GM12878 (cell line): ENCODE measurements around the gene ESRP2. TPM values are rescaled to one million over a fixed set of nuclear protein-coding genes. Genes with fewer than 3 reads are reported as not detected.

Experiments used
- ATAC-seq: fragments of 200-7000 bp; cut with Tn5 transposase; 3 replicates; pipeline ENCODE4 v1.9.1; 2020; ENCODE audit warnings: mild to moderate bottlenecking, moderate library complexity
- BruUV-seq: library from RNA; stranded (reverse); fragments of 400-500 nt; replicated peaks from 2 replicates; lab custom pipeline; 2021; lab: Mats Ljungman, UMichigan
- CTCF ChIA-PET: fragments of 300-600 bp; sonication (Branson Sonifier 250); formaldehyde crosslinking; extraction: SDS; loops from one replicate; lab custom pipeline; 2021; ENCODE audit warnings: inconsistent platforms; lab: Yijun Ruan, JAX
- POLR2A ChIA-PET: fragments of 350-600 bp; formaldehyde crosslinking; extraction: SDS; loops from one replicate; lab custom pipeline; 2021; ENCODE audit warnings: inconsistent platforms; lab: Charles Lee
- RAD21 ChIA-PET: fragments of 300-600 bp; sonication (Branson Sonifier 250); formaldehyde crosslinking; loops from one replicate; lab custom pipeline; 2023; ENCODE audit warnings: antibody characterized with exemption; ENCODE audit not compliant: unreplicated experiment; lab: Charles Lee
- SMC1A ChIA-PET: fragments of 300-600 bp; sonication (Branson Sonifier 250); formaldehyde crosslinking; loops from one replicate; lab custom pipeline; 2023; ENCODE audit not compliant: unreplicated experiment, uncharacterized antibody; lab: Charles Lee
- DNase-seq: peaks from one replicate; pipeline ENCODE4 v3.0.0-alpha.2; 2011; ENCODE audit warnings: low read depth, low spot score
- FAIRE-seq: peaks from 3 replicates; lab custom pipeline; 2011; peaks lifted over from hg19 to GRCh38; lab: Jason Lieb, UNC
- H2AFZ ChIP-seq: 2 replicates; pipeline ENCODE4 v1.6.0; 2011; ENCODE audit warnings: low read depth, low read length, control low read depth; ENCODE audit not compliant: control insufficient read depth
- H3K27ac ChIP-seq: 2 replicates; pipeline ENCODE4 v1.5.1; 2011; ENCODE audit warnings: control low read depth; ENCODE audit not compliant: control insufficient read depth, insufficient read depth
- H3K27me3 ChIP-seq, 2 experiments: replicated peaks in 1 of 2; 2 replicates each; pipeline versions ENCODE4 v1.6.0 to v1.6.1; 2011; ENCODE audit warnings: low read length in 1 of 2; ENCODE audit not compliant: control insufficient read depth in 2 of 2, insufficient read depth in 2 of 2
- H3K36me3 ChIP-seq, 2 experiments: 2 replicates each; pipeline ENCODE4 v1.5.1; 2011; ENCODE audit warnings: low read length in 1 of 2; ENCODE audit not compliant: control insufficient read depth in 2 of 2, insufficient read depth in 2 of 2
- H3K4me1 ChIP-seq: 2 replicates; pipeline ENCODE4 v1.6.1; 2011; ENCODE audit warnings: mild to moderate bottlenecking, low read length, moderate library complexity, mixed read lengths; ENCODE audit not compliant: control insufficient read depth, insufficient read depth
- H3K4me2 ChIP-seq: 2 replicates; pipeline ENCODE4 v1.6.0; 2011; ENCODE audit warnings: control low read depth; ENCODE audit not compliant: control insufficient read depth, insufficient read depth
- H3K4me3 ChIP-seq: fragments of 200-600 bp; sonication (generic); 2 replicates; pipeline ENCODE4 v1.5.1; 2016
- H3K79me2 ChIP-seq: 2 replicates; pipeline ENCODE4 v1.6.0; 2011; ENCODE audit warnings: low read length; ENCODE audit not compliant: control insufficient read depth, insufficient read depth
- H3K9ac ChIP-seq: 2 replicates; pipeline ENCODE4 v1.8.0; 2011; ENCODE audit warnings: low read length, control low read depth, mixed read lengths; ENCODE audit not compliant: control insufficient read depth, insufficient read depth
- H3K9me3 ChIP-seq: replicated peaks from 3 replicates; pipeline ENCODE4 v1.5.1; 2011; ENCODE audit warnings: mild to moderate bottlenecking, low read length; ENCODE audit not compliant: control insufficient read depth, insufficient read depth
- H4K20me1 ChIP-seq: 2 replicates; pipeline ENCODE4 v1.6.0; 2011; ENCODE audit not compliant: control insufficient read depth, insufficient read depth
- IKZF2 ChIP-seq, 2 experiments: fragments of 450-650 bp; IDR thresholded peaks; 2 replicates each; pipeline ENCODE4 v1.6.1; 2017; ENCODE audit warnings: mild to moderate bottlenecking in 2 of 2, moderate library complexity in 2 of 2
- MEF2B ChIP-seq: fragments of 450-650 bp; IDR thresholded peaks from 2 replicates; pipeline ENCODE4 v1.6.1; 2018; ENCODE audit warnings: mild to moderate bottlenecking, moderate library complexity; ENCODE audit not compliant: partially characterized antibody, poor library complexity, severe bottlenecking
- NBN ChIP-seq: fragments of 450-650 bp; IDR thresholded peaks from 2 replicates; pipeline ENCODE4 v1.6.1; 2016
- RB1 ChIP-seq: fragments of 450-650 bp; formaldehyde crosslinking; IDR thresholded peaks from 2 replicates; pipeline ENCODE4 v1.6.1; 2017; ENCODE audit warnings: mild to moderate bottlenecking, borderline replicate concordance
- YY1 ChIP-seq: IDR thresholded peaks from 2 replicates; pipeline ENCODE4 v1.6.1; 2011; ENCODE audit warnings: low read depth, mild to moderate bottlenecking, low read length
- ZNF592 ChIP-seq: fragments of 450-650 bp; IDR thresholded peaks from 2 replicates; pipeline ENCODE4 v1.6.1; 2017; ENCODE audit warnings: mild to moderate bottlenecking, moderate library complexity
- ZSCAN29 ChIP-seq: fragments of 450-650 bp; IDR thresholded peaks from 2 replicates; pipeline ENCODE4 v1.6.1; 2017; ENCODE audit warnings: mild to moderate bottlenecking, moderate library complexity
- WGBS: methylation state at CpG from one replicate; pipeline ENCODE4 v1.1.6; 2016; ENCODE audit warnings: low lambda C conversion rate; ENCODE audit not compliant: insufficient replicate concordance, insufficient coverage; ENCODE audit errors: missing lambda C conversion rate; 5-methylcytosine and 5-hydroxymethylcytosine counted together
- in situ Hi-C: fragments of 300-500 bp; cut with MboI; formaldehyde crosslinking; loops from 9 replicates; pipeline ENCODE4 v1.14.3; 2018; ENCODE audit warnings: mixed read lengths
- intact Hi-C: fragments of 100-400 bp; cut with micrococcal nuclease; formaldehyde crosslinking; loops from one replicate; pipeline ENCODE4 v1.14.2; 2022; ENCODE audit not compliant: unreplicated experiment
- polyA plus RNA-seq, 11 experiments: library from polyadenylated mRNA; depleted of rRNA in 4 of 11; unstranded in 6 of 11; stranded (reverse) in 5 of 11; fragments of >200 nt; fragmentation: Nextera tagmentation in 4 of 11; fragmentation: Illumina TruSeq in 1 of 11; extraction: Ambion mirVana in 4 of 11; extraction: Trizol in 1 of 11; gene quantifications; 1 replicate in 1 of 11; 2 replicates in 10 of 11; pipeline versions ENCODE4 v1.2.1 to v1.2.3, GENCODE V29; 2011 to 2016; ENCODE audit warnings: inconsistent platforms in 2 of 11, missing spikeins in 2 of 11, low read depth in 1 of 11
- total RNA-seq, 4 experiments: library from RNA; depleted of rRNA in 3 of 4; stranded (reverse); fragments of >200 nt in 3 of 4; fragmentation: Illumina TruSeq in 1 of 4; extraction: Trizol in 1 of 4; gene quantifications; 2 replicates each; pipeline versions ENCODE4 v1.2.1 to v1.2.3, GENCODE V29; 2013 to 2021

The ESRP2 gene
- total and polyA plus RNA-seq, 10 of the 15 experiments (the other 5 are each of a cell fraction or from before 2014, with no cell fraction given), result 0.04 to 0.64 (median 0.08) TPM; not detected in 3

DNA sequence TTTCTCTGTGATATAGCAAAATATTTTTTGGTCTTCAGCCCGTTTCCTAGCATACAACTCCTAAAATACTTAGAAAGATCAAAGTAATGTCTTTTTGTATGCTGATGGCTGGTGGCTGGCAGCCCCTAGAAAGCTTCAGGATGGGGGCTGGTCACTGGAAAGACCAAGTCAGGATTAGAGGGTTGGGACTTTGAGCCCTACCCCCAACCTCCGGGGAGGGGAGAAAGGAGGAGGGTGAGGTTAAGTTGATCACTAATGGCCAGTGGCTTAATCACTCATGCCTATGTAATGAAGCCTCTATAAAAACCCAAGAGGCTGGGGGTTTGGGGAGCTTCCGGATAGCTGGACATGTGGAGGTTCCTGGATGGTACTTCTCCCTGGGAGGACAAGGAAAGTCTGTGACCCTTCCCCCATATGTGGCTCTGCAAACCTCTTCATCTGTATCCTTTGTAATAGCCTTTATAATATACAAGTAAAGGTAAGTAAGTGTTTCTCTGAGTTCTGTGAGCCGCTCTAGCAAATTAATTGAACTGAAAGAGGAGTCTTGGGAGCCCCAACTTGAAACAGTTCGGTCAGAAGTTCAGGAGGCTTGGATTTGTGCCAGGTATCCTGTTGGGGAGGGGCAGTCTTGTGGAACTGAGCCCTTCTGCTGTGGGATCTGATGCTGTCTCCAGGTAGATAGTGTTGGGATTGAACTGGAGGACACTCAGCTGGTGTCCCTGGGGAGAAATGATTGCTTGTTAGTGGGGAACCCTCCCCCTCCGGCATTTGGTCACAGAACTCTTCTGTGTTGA, 31.9 kb upstream of the ESRP2 start:
- no peaks in the 10 kb centered on the region for H3K27me3 ChIP-seq
- intact Hi-C loops, result no loop called here
- 89% methylated on average over 6 of the region's 6 CpGs for WGBS
- H2AFZ ChIP-seq, result no peak overlapping the region
- peak overlapping the region; percentile 39 for H3K4me2 ChIP-seq
- ChIA-PET SMC1A (interaction anchor here (1.1 to 18.5 kb wide), 6 partner anchors 10 to 61 kb away, joined by 3 to 253 read pairs (median 4); no protein-coding TSS in a partner anchor), CTCF (interaction anchor here (1.1 to 4.5 kb wide), 4 partner anchors 15 to 61 kb away, joined by 3 to 19 read pairs (median 4); no protein-coding TSS in a partner anchor), RAD21 (interaction anchor here (0.9 to 2.4 kb wide), 2 partner anchors 16 to 43 kb away, joined by 3 to 15 read pairs; partner anchors contain the start of genes PRMT7 and SLC7A6OS), POLR2A (interaction anchor here (1.4 to 12.2 kb wide), 2 partner anchors 18 to 60 kb away, joined by 3 to 177 read pairs; no protein-coding TSS in a partner anchor)
- no peaks in the 10 kb centered on the region for H3K9me3 ChIP-seq
- TF ChIP-seq MEF2B (peak; percentile 52), RB1 (no peak), NBN (no peak), ZSCAN29 (no peak), IKZF2 (IDR thresholded peaks at IDR 0.05) (0 out of 4 replicates have a peak, but pooled peaks of 1 of the 2 experiments have one; percentile 18), ZNF592 (no peak), YY1 (no peak)
- H4K20me1 ChIP-seq, result no peaks in the 10 kb centered on the region
- peaks cover 3 to 11% of the 10 kb centered on the region in 2 experiments; a peak in 3 of 4 replicates for H3K36me3 ChIP-seq
- peaks cover 28% of the 10 kb centered on the region for H3K4me1 ChIP-seq
- in situ Hi-C loops, result no loop called here
- FAIRE-seq (no peak), ATAC-seq (no peak), DNase-seq (no peak)
- H3K9ac ChIP-seq, result no peak overlapping the region; the same call in 1 of the 2 replicates
- H3K27ac ChIP-seq, result no peak overlapping the region
- BruUV-seq, result TSS peak; percentile 10
- H3K79me2 ChIP-seq, result peaks cover 84% of the 10 kb centered on the region
- H3K4me3 ChIP-seq, result peak overlapping the region; percentile 42; the same call in 1 of the 2 replicates
